Lung (tissue), 12 donors: ENCODE results near the gene TMEM52. TPM values are rescaled to one million over a fixed set of nuclear protein-coding genes. Genes with fewer than 3 reads are reported as not detected.
A peak's percentile ranks its signal among the peaks of the same experiment; 100 is the strongest.

Experiments used
- ATAC-seq: fragments of 200-7000 bp; cut with Tn5 transposase; one replicate; pipeline ENCODE4 v1.9.1; 2020; ENCODE audit warnings: moderate number of reproducible peaks; ENCODE audit not compliant: insufficient read depth, low FRiP score
- DNase-seq, 3 donors: peaks; one replicate each; pipeline ENCODE4 v3.0.0-alpha.2; 2013 to 2017
- H3K27ac ChIP-seq, 2 donors: one replicate each; pipeline ENCODE4 v1.5.1; 2013; ENCODE audit warnings: mild to moderate bottlenecking in 2 of 2, moderate library complexity in 2 of 2, control low read depth in 1 of 2, inconsistent platforms in 1 of 2, low read depth in 1 of 2, low read length in 1 of 2
- H3K27me3 ChIP-seq, 3 donors: one replicate each; pipeline ENCODE4 v1.5.1; 2013; ENCODE audit warnings: low read length in 2 of 3; ENCODE audit not compliant: control insufficient read depth in 3 of 3, insufficient read depth in 3 of 3
- H3K36me3 ChIP-seq, 4 donors: one replicate each; pipeline ENCODE4 v1.5.1; 2013; ENCODE audit warnings: low read length in 4 of 4, mild to moderate bottlenecking in 1 of 4, moderate library complexity in 1 of 4; ENCODE audit not compliant: control insufficient read depth in 4 of 4, insufficient read depth in 4 of 4
- H3K4me1 ChIP-seq, 5 donors: one replicate each; pipeline ENCODE4 v1.5.1; 2013; ENCODE audit warnings: low read length in 5 of 5, mild to moderate bottlenecking in 2 of 5, moderate library complexity in 1 of 5; ENCODE audit not compliant: control insufficient read depth in 5 of 5, insufficient read depth in 5 of 5
- H3K4me3 ChIP-seq: one replicate; pipeline ENCODE4 v1.5.1; 2013; ENCODE audit warnings: mild to moderate bottlenecking, control low read depth, moderate library complexity
- H3K9ac ChIP-seq, 2 donors: one replicate each; pipeline ENCODE4 v1.5.1; 2013; ENCODE audit warnings: low read length in 2 of 2, control low read depth in 1 of 2; ENCODE audit not compliant: insufficient read depth in 1 of 2
- H3K9me3 ChIP-seq, 4 donors: one replicate each; pipeline ENCODE4 v1.5.1; 2013; ENCODE audit warnings: low read length in 3 of 4, mild to moderate bottlenecking in 1 of 4, moderate library complexity in 1 of 4; ENCODE audit not compliant: control insufficient read depth in 4 of 4, insufficient read depth in 3 of 4
- CTCF ChIP-seq: IDR thresholded peaks from 2 replicates; pipeline ENCODE4 v1.5.1; 2012; ENCODE audit warnings: mild to moderate bottlenecking; ENCODE audit errors: control extremely low read depth, extremely low read depth
- WGBS, 2 donors: extraction: QIAGEN DNeasy Blood & Tissue Kit; methylation state at CpG; one replicate each; pipeline ENCODE4 v1.1.7; 2013; 5-methylcytosine and 5-hydroxymethylcytosine counted together
- polyA plus RNA-seq, 2 donors: library from polyadenylated mRNA; stranded (reverse); fragments of 200-250 nt; gene quantifications; one replicate each; pipeline ENCODE4 v1.2.1, GENCODE V29; 2013
- total RNA-seq, 2 donors: library from RNA; depleted of rRNA in 1 of 2; stranded (reverse); fragments of >200 nt in 1 of 2; gene quantifications; one replicate each; pipeline ENCODE4 v1.2.1, GENCODE V29; 2014 to 2021
- donor health status: control.
- donor health status: control.
- donor health status: Bipolar disorder and iron deficiency.
- donor health status: healthy.
- donor health status: DM: yes; HTN: yes; CAD: no.

The TMEM52 gene
- total and polyA plus RNA-seq, 4 donors: 2.8 to 6.1 (median 3.1) TPM; not detected in 1

GRCh38 chr1:1938613-1939295 lies 19.7 kb upstream of the TMEM52 start:
- ATAC-seq: no peak
- no peak for TF ChIP-seq CTCF
- DNase-seq: peak in 1 of 3 donors; percentile 11
- Histone ChIP-seq H3K27me3 (no peaks in the 10 kb centered on the region), H3K9ac (no peak overlapping the region), H3K27ac (no peak overlapping the region), H3K4me1 (peaks cover 0 to 2% (median 0%) of the 10 kb centered on the region in 5 donors), H3K9me3 (no peaks in the 10 kb centered on the region), H3K36me3 (no peaks in the 10 kb centered on the region), H3K4me3 (no peak overlapping the region)
- WGBS, 2 donors: 85 to 91% methylated on average over 24 of the region's 24 CpGs

GRCh38 chr1:1938276-1938573 lies 19.1 kb upstream of the TMEM52 start:
- H3K9me3 ChIP-seq: no peaks in the 10 kb centered on the region
- no peaks in the 10 kb centered on the region for H3K4me1 ChIP-seq
- H3K9ac ChIP-seq: no peak overlapping the region
- H3K4me3 ChIP-seq: no peak overlapping the region
- DNase-seq (no peak), ATAC-seq (no peak)
- 74 to 76% methylated on average over 6 of the region's 6 CpGs for WGBS, 2 donors
- H3K27me3 ChIP-seq: no peaks in the 10 kb centered on the region
- no peaks in the 10 kb centered on the region for H3K36me3 ChIP-seq
- no peak for TF ChIP-seq CTCF
- H3K27ac ChIP-seq: no peak overlapping the region

GRCh38 chr1:1937549-1938275 lies 18.6 kb upstream of the TMEM52 start:
- no peak overlapping the region for H3K9ac ChIP-seq
- H3K4me1 ChIP-seq: no peaks in the 10 kb centered on the region
- 76 to 84% methylated on average over 16 of the region's 16 CpGs for WGBS, 2 donors
- peak in 1 of 3 donors; percentile 8 for DNase-seq
- H3K9me3 ChIP-seq: no peaks in the 10 kb centered on the region
- ATAC-seq: no peak
- no peak for TF ChIP-seq CTCF
- no peaks in the 10 kb centered on the region for H3K36me3 ChIP-seq
- H3K27ac ChIP-seq: no peak overlapping the region
- no peak overlapping the region for H3K4me3 ChIP-seq
- H3K27me3 ChIP-seq: no peaks in the 10 kb centered on the region
